ENCODE measurements around the gene DUSP9. TPM values are rescaled to one million over a fixed set of nuclear protein-coding genes. Genes with fewer than 3 reads are reported as not detected.

Gene DUSP9
- polyA plus RNA-seq, 1 experiment: not detected

- Histone ChIP-seq H3K4me3 (ENCODE audit: low read depth, low read length) (no peak overlapping the region), H3K27me3 (ENCODE audit: control insufficient read depth, insufficient read depth, low read length) (no peaks in the 10 kb centered on the region), H3K9me3 (ENCODE audit: control insufficient read depth, insufficient read depth, low read length) (peaks cover 3% of the 10 kb centered on the region), H3K27ac (ENCODE audit: low read depth, low read length) (no peak overlapping the region)
- TF ChIP-seq, protein P1, sequence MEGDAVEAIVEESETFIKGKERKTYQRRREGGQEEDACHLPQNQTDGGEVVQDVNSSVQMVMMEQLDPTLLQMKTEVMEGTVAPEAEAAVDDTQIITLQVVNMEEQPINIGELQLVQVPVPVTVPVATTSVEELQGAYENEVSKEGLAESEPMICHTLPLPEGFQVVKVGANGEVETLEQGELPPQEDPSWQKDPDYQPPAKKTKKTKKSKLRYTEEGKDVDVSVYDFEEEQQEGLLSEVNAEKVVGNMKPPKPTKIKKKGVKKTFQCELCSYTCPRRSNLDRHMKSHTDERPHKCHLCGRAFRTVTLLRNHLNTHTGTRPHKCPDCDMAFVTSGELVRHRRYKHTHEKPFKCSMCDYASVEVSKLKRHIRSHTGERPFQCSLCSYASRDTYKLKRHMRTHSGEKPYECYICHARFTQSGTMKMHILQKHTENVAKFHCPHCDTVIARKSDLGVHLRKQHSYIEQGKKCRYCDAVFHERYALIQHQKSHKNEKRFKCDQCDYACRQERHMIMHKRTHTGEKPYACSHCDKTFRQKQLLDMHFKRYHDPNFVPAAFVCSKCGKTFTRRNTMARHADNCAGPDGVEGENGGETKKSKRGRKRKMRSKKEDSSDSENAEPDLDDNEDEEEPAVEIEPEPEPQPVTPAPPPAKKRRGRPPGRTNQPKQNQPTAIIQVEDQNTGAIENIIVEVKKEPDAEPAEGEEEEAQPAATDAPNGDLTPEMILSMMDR (IDR thresholded peaks at IDR 0.05; ENCODE audit: low read depth, low read length): no peak
- DNase-seq (ENCODE audit: low read depth, low spot score): no peak
- ChIA-PET CTCF (interaction anchor here (1.2 kb wide), 1 partner anchor 16 kb away, joined by 3 read pairs; no protein-coding TSS in a partner anchor), POLR2A (no interaction called here)
These were observed 37.6 kb downstream of the DUSP9 start for GRCh38 chrX:153684467-153685155.

- Histone ChIP-seq H3K9me3 (ENCODE audit: control insufficient read depth, insufficient read depth, low read length) (peaks cover 3% of the 10 kb centered on the region), H3K27ac (ENCODE audit: low read depth, low read length) (no peak overlapping the region), H3K27me3 (ENCODE audit: control insufficient read depth, insufficient read depth, low read length) (no peaks in the 10 kb centered on the region), H3K4me3 (ENCODE audit: low read depth, low read length) (no peak overlapping the region)
- CTCF ChIA-PET: no interaction called here
- no peak for DNase-seq (ENCODE audit: low read depth, low spot score)
- POLR2A ChIA-PET: no interaction called here
- TF ChIP-seq, protein P1 (IDR thresholded peaks at IDR 0.05; ENCODE audit: low read depth, low read length): no peak
These were observed 38.1 kb downstream of the DUSP9 start for GRCh38 chrX:153685156-153685536.

GRCh38 chrX:153685751-153686696 is 39.0 kb downstream of the DUSP9 start:
- POLR2A ChIA-PET: no interaction called here
- Histone ChIP-seq H3K4me3 (ENCODE audit: low read depth, low read length) (no peak overlapping the region), H3K9me3 (ENCODE audit: control insufficient read depth, insufficient read depth, low read length) (peaks cover 3% of the 10 kb centered on the region), H3K27ac (ENCODE audit: low read depth, low read length) (no peak overlapping the region), H3K27me3 (ENCODE audit: control insufficient read depth, insufficient read depth, low read length) (no peaks in the 10 kb centered on the region)
- CTCF ChIA-PET: interaction anchor here (0.5 to 1.9 kb wide), 5 partner anchors 17 to 759 kb away, joined by 3 to 6 read pairs (median 4); no protein-coding TSS in a partner anchor
- DNase-seq (ENCODE audit: low read depth, low spot score): no peak
- TF ChIP-seq, protein P1 (IDR thresholded peaks at IDR 0.05; ENCODE audit: low read depth, low read length): no peak

- ChIA-PET POLR2A (interaction anchor here (0.6 to 0.7 kb wide), 3 partner anchors 36 to 387 kb away, joined by 3 to 5 read pairs (median 3); no protein-coding TSS in a partner anchor), CTCF (interaction anchor here (0.5 to 1.9 kb wide), 5 partner anchors 18 to 758 kb away, joined by 3 to 6 read pairs (median 4); no protein-coding TSS in a partner anchor)
- TF ChIP-seq, protein P1 (IDR thresholded peaks at IDR 0.05; ENCODE audit: low read depth, low read length): no peak
- H3K4me3 ChIP-seq (ENCODE audit: low read depth, low read length): no peak overlapping the region
- H3K27me3 ChIP-seq (ENCODE audit: control insufficient read depth, insufficient read depth, low read length): no peaks in the 10 kb centered on the region
- peaks cover 3% of the 10 kb centered on the region for H3K9me3 ChIP-seq (ENCODE audit: control insufficient read depth, insufficient read depth, low read length)
- no peak for DNase-seq (ENCODE audit: low read depth, low spot score)
- no peak overlapping the region for H3K27ac ChIP-seq (ENCODE audit: low read depth, low read length)
These were observed 39.7 kb downstream of the DUSP9 start for GRCh38 chrX:153686711-153687110.
